Activated T-cell treated with anti-CD3 and anti-CD28 coated beads, Interleukin-2, amount 50 U/mL, for 4 hours (primary cell): Measurements from ENCODE around the gene RNASE3. TPM values are rescaled to one million over a fixed set of nuclear protein-coding genes. Genes with fewer than 3 reads are reported as not detected.
"Not testable (repeated sequence)": the region's sequence is repeated elsewhere in the genome, so short reads cannot be mapped to it uniquely, and the experiment has no call there.

Experiments used
- ATAC-seq, 2 donors: fragments of 200-7000 bp; cut with Tn5 transposase; one replicate each; pipeline ENCODE4 v1.10.0; 2021
- DNase-seq: peaks from one replicate; pipeline ENCODE4 v3.0.0-alpha.2; 2020
- H3K27me3 Mint-ChIP-seq: one replicate; pipeline ENCODE4 v1.8.0; 2021; ENCODE audit warnings: low read depth, mixed read lengths
- H3K36me3 Mint-ChIP-seq: one replicate; pipeline ENCODE4 v1.8.0; 2022; ENCODE audit warnings: mixed read lengths; ENCODE audit not compliant: insufficient read depth
- H3K4me1 Mint-ChIP-seq: one replicate; pipeline ENCODE4 v1.8.0; 2021; ENCODE audit warnings: low read depth, mixed read lengths
- H3K4me3 Mint-ChIP-seq: one replicate; pipeline ENCODE4 v1.8.0; 2021; ENCODE audit warnings: mild to moderate bottlenecking, moderate library complexity, mixed read lengths
- H3K9me3 Mint-ChIP-seq: one replicate; pipeline ENCODE4 v1.8.0; 2021; ENCODE audit warnings: mixed read lengths
- total RNA-seq, 3 donors: library from RNA; stranded (reverse); gene quantifications; one replicate each; pipeline ENCODE4 v1.2.1, GENCODE V29; 2021

The RNASE3 gene
- total RNA-seq, result not detected

DNA sequence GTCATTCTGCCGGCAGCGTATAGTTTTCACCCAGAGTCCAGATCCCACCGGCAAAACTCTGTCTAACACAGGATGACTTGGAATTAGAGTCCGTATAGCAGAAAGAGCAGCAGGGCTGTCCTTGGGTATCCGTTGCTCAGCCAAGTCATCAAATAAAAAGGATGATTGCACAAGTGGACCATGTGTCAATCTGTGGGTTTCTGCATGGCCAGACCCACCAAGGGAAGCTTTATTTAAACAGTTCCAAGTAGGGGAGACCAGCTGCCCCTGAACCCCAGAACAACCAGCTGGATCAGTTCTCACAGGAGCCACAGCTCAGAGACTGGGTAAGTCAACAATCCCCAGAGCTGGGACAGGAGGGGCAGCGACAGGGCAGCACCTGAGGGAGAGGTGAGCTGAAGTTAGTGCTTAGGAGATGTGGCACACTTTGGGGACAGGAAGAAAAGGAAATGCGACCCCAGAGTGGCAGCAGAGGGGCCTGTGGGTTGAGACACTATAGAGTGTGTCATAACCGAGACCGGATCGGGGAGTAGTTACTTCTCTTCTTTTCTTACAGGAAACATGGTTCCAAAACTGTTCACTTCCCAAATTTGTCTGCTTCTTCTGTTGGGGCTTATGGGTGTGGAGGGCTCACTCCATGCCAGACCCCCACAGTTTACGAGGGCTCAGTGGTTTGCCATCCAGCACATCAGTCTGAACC lies at the start of gene RNASE3:
Gene RNASE3, plus strand, starts transcription at position 260 of the 700 bp plus-strand sequence. Its CDS starts 302 bp downstream, at position 562.
- DNase-seq, H3K4me1 Mint-ChIP-seq, H3K36me3 Mint-ChIP-seq, H3K4me3 Mint-ChIP-seq, ATAC-seq, H3K9me3 Mint-ChIP-seq: not testable (repeated sequence)
- H3K27me3 Mint-ChIP-seq, result peaks cover 24% of the 10 kb centered on the region

DNA sequence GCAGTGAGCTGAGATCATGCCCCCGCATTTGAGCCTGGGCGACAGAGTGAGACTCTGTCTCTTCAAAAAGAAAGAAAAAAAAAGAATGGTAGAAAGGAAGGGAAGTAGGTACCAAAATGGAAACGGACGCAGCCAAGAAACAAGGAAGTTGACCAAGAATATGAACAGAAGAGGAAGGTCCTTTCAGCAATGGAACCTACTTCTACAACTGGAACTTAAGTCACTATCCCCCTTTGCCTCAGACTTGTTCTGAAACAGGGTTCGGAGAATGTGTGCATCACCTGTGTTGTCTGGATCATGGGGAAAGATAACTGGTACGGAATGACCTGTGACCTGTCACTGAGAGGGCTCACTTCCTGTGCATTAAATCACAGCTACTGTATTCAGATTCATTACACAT lies 44.6 kb upstream of the RNASE3 start:
- peaks cover 3% of the 10 kb centered on the region for H3K27me3 Mint-ChIP-seq
- no peak overlapping the region for H3K4me3 Mint-ChIP-seq
- H3K4me1 Mint-ChIP-seq, result no peaks in the 10 kb centered on the region
- H3K9me3 Mint-ChIP-seq, result no peaks in the 10 kb centered on the region
- H3K36me3 Mint-ChIP-seq, result no peaks in the 10 kb centered on the region
- no peak for ATAC-seq
- no peak for DNase-seq

DNA sequence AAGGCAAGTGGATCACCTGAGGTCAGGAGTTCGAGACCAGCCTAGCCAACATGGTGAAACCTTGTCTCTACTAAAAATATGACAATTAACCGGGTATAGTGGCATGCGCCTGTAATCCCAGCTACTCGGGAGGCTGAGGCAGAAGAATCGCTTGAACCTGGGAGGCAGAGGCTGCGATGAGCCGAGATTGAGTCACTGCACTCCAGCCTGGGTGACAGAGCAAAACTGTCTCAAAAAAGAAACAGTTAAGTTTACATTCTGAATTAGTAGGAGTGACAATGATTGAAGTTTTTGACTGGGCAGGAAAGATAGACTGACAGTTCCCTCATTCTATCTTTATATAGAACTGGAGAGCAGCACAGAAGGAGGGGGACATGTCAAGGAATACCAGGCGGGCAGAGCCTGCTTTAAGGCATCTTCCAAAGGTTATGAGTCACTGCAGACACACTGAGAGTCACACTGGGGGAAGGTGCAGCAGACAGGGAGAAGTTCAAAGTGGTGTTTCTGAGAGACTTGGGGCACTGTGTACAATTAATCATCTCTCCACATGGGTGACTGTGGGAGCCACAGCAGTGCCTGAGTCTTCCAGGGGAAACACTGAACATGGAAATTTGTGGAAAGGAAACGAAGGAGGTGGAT lies 42.8 kb upstream of the RNASE3 start:
- DNase-seq (no peak), ATAC-seq (no peak)
- H3K9me3 Mint-ChIP-seq, result no peaks in the 10 kb centered on the region
- H3K36me3 Mint-ChIP-seq, result no peaks in the 10 kb centered on the region
- no peak overlapping the region for H3K4me3 Mint-ChIP-seq
- H3K27me3 Mint-ChIP-seq, result peaks cover 3% of the 10 kb centered on the region
- no peaks in the 10 kb centered on the region for H3K4me1 Mint-ChIP-seq

DNA sequence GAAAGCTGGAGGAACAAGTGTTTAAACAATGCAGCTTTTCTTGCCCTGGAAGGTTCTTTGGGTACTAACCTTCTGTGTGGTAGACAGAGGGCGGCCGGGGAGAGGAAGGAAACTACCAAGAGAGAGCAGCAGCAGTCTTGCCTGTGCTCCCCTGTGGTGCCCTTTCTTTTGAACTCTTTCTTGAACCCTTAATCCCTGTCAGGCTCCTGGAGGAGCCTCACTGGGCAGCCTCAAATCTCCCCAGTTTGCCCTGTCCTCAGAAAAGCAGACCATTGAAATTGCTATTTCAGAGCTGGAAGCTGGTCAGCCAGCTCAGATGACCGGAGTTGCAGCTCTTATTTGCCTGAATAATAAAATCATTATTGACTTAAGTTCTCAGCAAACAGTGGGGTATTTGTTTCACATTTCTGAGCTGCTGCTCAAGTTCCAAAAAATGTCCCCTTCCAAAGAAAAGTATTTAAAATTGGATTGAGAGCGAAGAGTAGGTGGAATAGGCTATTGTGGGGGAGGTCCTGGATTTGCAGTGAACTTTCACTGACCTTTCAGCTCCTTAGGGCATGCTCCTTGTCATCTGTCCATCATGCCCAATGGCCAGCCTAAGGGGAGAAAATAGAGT lies 42.1 kb upstream of the RNASE3 start:
- no peaks in the 10 kb centered on the region for H3K9me3 Mint-ChIP-seq
- H3K27me3 Mint-ChIP-seq, result peaks cover 3% of the 10 kb centered on the region
- no peaks in the 10 kb centered on the region for H3K4me1 Mint-ChIP-seq
- DNase-seq, result no peak
- no peaks in the 10 kb centered on the region for H3K36me3 Mint-ChIP-seq
- no peak for ATAC-seq
- no peak overlapping the region for H3K4me3 Mint-ChIP-seq

DNA sequence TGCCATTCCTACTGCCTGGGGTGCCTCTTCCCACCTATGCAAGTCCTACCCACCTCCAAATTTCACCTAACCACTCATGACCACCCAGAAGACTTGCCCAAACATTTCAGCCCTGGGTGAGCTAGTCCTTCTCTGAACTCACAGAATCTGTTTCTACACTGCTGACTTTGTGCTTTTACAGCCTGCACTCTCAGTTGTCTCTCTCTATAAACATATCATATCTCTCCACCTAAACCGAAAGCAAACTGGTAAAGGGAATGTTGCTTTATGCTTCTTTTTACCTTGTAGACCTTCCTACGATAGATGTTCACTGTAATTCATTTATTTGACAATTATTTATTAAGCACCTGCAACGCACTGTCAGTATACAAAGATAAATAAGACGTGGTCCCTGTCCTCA lies 38.1 kb upstream of the RNASE3 start:
- ATAC-seq (no peak), DNase-seq (no peak)
- Mint-ChIP-seq H3K4me3 (no peak overlapping the region), H3K4me1 (no peaks in the 10 kb centered on the region), H3K9me3 (no peaks in the 10 kb centered on the region), H3K36me3 (no peaks in the 10 kb centered on the region), H3K27me3 (peaks cover 9% of the 10 kb centered on the region)

DNA sequence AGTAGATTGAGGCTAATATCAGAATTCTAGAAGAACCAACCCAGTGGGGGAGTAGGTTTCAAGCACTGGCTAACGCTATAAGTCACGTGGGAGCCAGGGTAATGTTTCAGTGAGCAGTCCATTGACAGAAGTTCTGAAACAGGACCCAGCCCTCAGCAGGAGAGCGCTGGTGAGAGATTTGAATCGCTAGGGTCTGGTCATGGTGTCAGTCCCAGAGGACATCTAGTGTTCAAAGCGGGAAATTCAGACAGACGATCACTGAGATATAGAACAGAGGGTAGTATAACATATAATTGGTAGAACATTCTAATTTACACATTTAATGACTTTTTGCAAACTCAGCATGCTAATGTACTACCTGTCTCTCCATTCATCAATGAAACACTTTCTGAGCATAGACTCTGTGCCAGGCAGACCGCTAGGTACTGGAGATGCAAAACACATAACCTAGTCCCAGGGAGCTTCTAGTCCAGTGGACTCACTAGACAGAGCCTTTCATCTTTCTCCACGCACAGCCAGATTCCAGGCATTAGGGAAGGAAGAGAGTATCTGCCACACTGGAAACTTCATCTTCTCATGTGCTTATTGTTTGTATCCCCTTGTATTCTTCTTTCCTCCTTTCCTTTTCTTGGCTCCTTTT lies 35.4 kb upstream of the RNASE3 start:
- peak; percentile 76 to 78 for ATAC-seq
- H3K27me3 Mint-ChIP-seq, result peaks cover 20% of the 10 kb centered on the region
- no peaks in the 10 kb centered on the region for H3K36me3 Mint-ChIP-seq
- H3K9me3 Mint-ChIP-seq, result no peaks in the 10 kb centered on the region
- DNase-seq, result no peak
- H3K4me1 Mint-ChIP-seq, result no peaks in the 10 kb centered on the region
- no peak overlapping the region for H3K4me3 Mint-ChIP-seq

DNA sequence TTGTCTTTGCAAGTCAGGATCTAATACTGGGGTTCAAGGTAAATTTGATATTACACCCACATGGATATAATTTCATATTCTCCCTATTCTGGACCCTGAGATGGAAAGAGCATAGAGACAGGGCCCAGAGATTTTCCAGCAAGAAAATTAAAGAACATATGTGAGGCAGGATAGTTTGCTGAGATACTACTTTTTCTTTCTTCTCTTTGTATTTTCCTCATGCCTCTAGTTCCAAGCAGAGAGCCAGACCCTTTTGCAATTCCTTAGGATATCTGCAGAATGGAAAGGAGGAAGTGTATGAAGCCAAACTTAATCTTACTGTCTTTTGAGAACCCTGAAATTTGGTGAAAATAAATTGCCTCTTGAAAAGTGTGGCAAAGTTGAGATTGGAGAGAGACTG lies 34.0 kb upstream of the RNASE3 start:
- peaks cover 28% of the 10 kb centered on the region for H3K27me3 Mint-ChIP-seq
- no peaks in the 10 kb centered on the region for H3K4me1 Mint-ChIP-seq
- no peak for ATAC-seq
- H3K36me3 Mint-ChIP-seq, result no peaks in the 10 kb centered on the region
- H3K4me3 Mint-ChIP-seq, result no peak overlapping the region
- no peak for DNase-seq
- no peaks in the 10 kb centered on the region for H3K9me3 Mint-ChIP-seq

DNA sequence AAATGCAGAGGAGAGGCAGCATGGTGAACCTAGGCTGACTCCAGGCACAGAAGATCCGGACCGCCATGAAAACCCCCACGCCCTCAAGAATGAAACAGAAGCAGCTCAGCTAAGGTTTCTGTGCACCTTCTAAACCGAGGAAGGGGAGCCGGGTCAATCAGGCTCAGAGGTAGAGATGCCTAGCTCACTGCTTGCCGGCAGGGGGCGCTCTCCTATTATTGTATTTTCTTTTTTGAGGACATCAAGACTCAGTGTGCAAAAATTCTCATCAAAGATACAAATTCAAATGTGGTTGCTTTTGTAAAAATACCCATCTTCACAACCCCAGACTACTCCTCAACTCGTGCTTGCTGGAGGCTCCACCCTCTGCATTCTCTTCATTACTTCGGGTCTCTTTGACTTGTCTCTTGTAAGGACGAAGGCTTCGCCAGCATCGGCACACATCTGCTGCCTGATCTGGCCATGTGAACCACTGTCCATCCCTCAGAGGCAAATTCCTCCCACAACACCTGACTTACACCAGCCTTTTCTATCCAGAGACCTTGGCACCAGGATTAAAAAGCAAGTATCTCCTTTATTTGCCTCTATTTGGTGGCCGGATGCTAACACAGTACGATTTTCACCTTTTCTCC lies 33.4 kb upstream of the RNASE3 start:
- Mint-ChIP-seq H3K9me3 (no peaks in the 10 kb centered on the region), H3K4me3 (no peak overlapping the region), H3K4me1 (no peaks in the 10 kb centered on the region), H3K27me3 (peaks cover 28% of the 10 kb centered on the region), H3K36me3 (no peaks in the 10 kb centered on the region)
- DNase-seq (peak; percentile 70), ATAC-seq (peak; percentile 79 to 81)

DNA sequence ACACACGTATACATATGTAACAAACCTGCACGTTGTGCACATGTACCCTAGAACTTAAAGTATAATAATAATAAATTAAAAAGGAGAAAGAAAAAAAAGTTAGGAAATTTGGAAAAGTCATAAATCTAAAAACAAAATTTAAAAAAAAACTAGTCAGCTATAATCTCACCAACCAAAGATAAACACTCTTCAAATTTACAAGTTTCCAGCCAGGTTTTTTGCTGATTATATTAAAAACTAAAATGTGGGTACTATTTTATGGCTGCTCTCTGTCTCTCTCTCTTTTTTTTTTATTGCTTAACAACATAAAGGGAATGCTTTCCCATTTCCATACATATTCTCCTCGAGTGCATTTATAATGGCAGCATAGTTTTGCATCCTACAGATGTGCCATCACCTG lies 25.0 kb upstream of the RNASE3 start:
- Mint-ChIP-seq H3K36me3 (no peaks in the 10 kb centered on the region), H3K27me3 (peaks cover 20% of the 10 kb centered on the region), H3K4me1 (no peaks in the 10 kb centered on the region), H3K4me3 (no peak overlapping the region), H3K9me3 (no peaks in the 10 kb centered on the region)
- DNase-seq (no peak), ATAC-seq (no peak)

DNA sequence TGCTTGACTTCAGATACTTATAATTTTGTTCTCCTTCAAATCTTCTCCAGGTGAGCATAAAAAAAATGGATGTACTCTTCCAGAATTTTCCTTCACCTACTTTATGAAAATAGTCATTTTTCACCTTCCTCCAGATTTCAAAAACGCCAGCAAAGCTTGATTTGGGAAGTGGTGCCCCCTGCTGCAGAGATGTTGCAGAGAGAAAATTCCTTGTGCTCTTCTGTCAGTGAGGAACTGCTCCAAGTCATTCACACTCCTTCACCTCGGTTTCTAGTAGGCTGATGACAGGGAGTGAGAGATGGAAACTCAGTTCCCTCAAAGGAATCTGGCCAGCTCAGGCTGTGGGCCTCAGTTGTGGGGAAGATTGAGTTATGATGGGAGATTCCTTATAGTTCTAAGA lies 24.2 kb upstream of the RNASE3 start:
- Mint-ChIP-seq H3K4me1 (no peaks in the 10 kb centered on the region), H3K27me3 (peaks cover 16% of the 10 kb centered on the region), H3K9me3 (no peaks in the 10 kb centered on the region), H3K4me3 (no peak overlapping the region), H3K36me3 (no peaks in the 10 kb centered on the region)
- DNase-seq (no peak), ATAC-seq (no peak)

DNA sequence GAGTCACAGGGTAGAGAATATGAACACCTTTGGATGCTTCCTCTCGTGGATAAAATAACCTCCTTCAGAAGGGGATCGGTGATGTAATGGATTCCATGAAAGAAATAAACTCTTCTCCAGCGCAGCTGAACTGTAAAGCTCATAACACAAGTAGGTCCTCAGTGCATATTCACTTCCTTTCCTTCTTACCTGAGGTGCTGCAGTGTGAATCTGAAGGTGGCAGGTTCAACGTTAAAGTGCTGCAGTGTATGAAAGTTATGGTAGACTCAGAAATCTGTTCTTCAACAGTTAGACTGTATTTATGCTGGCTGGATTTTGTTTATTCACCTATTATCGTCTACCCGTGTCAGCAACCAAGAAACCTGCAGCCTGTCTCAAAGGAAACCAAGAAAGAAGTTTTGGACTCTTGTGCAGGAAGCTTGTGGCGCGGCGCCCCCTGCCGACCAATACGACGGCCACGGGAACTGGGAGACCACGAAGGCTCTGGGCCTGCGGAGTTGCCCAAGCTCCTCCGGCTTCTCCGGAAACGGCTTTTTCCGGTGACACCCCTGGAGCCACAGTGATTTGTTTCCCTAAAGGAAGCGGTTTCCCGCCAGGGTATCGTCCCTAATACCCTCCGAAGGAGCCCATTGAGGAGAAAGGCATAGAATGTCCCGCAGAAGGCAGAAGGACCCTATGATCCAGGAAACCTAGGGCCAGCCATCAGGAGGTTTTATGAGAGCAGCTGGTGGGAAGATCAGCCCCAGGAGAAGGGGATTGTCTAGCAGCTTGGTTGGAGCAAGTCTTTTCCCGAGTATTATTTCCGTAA lies 17.6 kb upstream of the RNASE3 start:
- ATAC-seq (peak; percentile 97), DNase-seq (peak; percentile 66)
- no peak overlapping the region for H3K4me3 Mint-ChIP-seq
- peaks cover 7% of the 10 kb centered on the region for H3K4me1 Mint-ChIP-seq
- H3K36me3 Mint-ChIP-seq, result no peaks in the 10 kb centered on the region
- H3K9me3 Mint-ChIP-seq, result no peaks in the 10 kb centered on the region
- H3K27me3 Mint-ChIP-seq, result peaks cover 13% of the 10 kb centered on the region

DNA sequence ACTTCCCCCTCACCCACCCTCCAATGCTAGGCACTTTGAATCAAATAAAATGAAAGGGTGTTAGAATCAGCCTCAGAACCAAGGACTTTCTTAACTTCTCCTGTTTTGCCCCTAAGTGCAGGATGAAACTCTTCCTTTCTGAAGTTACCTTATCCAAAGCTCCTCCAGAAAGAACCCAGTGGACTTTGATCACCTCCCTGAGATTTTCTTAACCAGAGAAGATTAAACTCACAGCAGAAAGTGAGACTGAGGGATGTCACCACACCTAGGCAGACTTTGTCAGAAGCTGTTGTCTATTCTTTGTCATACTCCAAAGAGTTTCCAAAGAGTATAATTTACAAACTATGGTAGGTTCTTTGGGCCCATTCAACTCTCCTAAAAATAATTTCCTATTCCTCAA lies 14.2 kb upstream of the RNASE3 start:
- H3K4me1 Mint-ChIP-seq, result peaks cover 9% of the 10 kb centered on the region
- peaks cover 7% of the 10 kb centered on the region for H3K27me3 Mint-ChIP-seq
- no peak overlapping the region for H3K4me3 Mint-ChIP-seq
- no peak for ATAC-seq
- H3K36me3 Mint-ChIP-seq, result no peaks in the 10 kb centered on the region
- no peak for DNase-seq
- H3K9me3 Mint-ChIP-seq, result no peaks in the 10 kb centered on the region

DNA sequence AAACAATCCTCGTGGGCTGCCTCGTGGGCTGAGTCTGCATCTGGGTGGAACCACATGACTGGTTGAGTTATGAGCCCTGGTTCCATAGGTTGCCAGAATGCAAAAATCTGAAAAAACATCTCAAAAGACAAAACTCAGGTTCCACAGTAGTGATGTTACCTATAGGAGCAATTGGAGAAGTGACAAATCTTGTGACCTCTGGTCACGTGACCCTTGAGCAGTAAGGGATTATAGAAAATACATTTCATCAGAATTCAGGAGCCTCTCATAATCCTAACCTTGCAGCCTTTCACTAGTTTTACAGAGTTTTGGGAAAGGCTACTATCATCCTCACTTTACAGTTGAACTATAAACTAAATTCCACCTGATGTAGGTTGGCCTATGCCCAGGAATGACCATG lies 12.5 kb upstream of the RNASE3 start:
- no peak for ATAC-seq
- no peaks in the 10 kb centered on the region for H3K36me3 Mint-ChIP-seq
- H3K4me3 Mint-ChIP-seq, result no peak overlapping the region
- H3K9me3 Mint-ChIP-seq, result no peaks in the 10 kb centered on the region
- DNase-seq, result no peak
- H3K4me1 Mint-ChIP-seq, result peaks cover 2% of the 10 kb centered on the region
- peaks cover 7% of the 10 kb centered on the region for H3K27me3 Mint-ChIP-seq

DNA sequence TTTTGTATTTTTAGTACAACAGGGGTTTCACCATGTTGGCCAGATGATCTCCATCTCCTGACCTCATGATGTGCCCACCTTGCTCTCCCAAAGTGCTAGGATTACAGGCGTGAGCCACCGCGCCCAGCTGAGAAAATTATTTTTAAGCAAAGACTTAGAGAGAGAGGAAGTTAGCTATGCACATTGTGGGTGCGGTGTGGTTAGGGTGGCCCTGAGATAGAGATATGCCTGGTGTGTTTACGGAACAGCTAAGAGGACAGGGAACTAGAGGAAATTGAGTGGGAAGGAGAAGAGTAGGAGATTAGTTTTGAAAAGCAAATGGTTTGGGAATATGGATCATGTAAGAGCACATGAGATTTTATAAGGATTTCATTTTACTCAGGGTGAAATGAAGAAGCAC lies 10.0 kb upstream of the RNASE3 start:
- ATAC-seq, H3K36me3 Mint-ChIP-seq, H3K4me1 Mint-ChIP-seq, H3K4me3 Mint-ChIP-seq, DNase-seq, H3K9me3 Mint-ChIP-seq: not testable (repeated sequence)
- H3K27me3 Mint-ChIP-seq, result peaks cover 16% of the 10 kb centered on the region
